ENCODE data around the gene MRPL19. TPM values are rescaled to one million over a fixed set of nuclear protein-coding genes. Genes with fewer than 3 reads are reported as not detected.

The MRPL19 gene
- total and polyA plus RNA-seq, 2 of the 13 experiments (the other 11 are each of a cell fraction or from before 2014, with no cell fraction given) = 43.2 to 163 TPM

DNA sequence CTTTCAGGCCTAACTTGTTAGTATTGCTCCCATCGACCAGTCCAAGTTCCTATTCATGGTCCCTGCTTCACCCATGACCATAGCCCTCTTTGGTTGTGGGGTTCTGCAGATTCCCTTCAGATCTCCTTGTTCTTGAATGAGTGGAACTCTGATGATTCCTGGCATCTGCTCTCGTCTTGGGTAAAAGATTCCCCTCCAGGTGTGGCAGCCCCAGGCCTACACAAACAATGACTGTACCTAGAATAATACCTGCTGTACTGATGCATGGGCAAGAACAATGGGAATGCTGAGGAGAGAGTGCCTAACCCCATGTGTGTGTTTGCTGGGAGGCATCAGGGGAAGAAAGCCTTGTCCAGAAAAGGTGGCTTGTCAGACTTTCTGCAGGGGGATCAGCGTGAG, 39.2 kb upstream of the MRPL19 start:
- in situ Hi-C loops (cut with HindIII; ENCODE audit: extremely low pct_ligation_motif_present, low pct_unique_long_range_greater_than_20kb) = loop anchor here (5.0 to 25.0 kb wide), 4 partner anchors 35 to 545 kb away; no protein-coding TSS in a partner anchor
- H3K4me3 ChIP-seq (replicated peaks in 1 of 3; ENCODE audit: insufficient read depth in 1 of 3, low read depth in 2 of 3, low read length in 3 of 3) = no peak overlapping the region
- peaks cover 53% of the 10 kb centered on the region for H3K4me1 ChIP-seq (ENCODE audit: insufficient read depth, low read length)
- POLR2A ChIA-PET = interaction anchor here (2.5 kb wide), 1 partner anchor 46 kb away, joined by 11 read pairs; the partner anchor contains the start of gene EVA1A
- no TSS peak for BruUV-seq (replicated peaks)
- no peak overlapping the region for H3K4me2 ChIP-seq (ENCODE audit: low read depth, low read length)
- WGBS (ENCODE audit: low lambda C conversion rate) = 91% methylated on average over 3 of the region's 3 CpGs
- DNase-seq (ENCODE audit: low spot score) (no peak), ATAC-seq (no peak), FAIRE-seq (no peak)
- H3K36me3 ChIP-seq (replicated peaks in 1 of 2; ENCODE audit: control insufficient read depth in 1 of 2, insufficient read depth in 2 of 2, low read length in 2 of 2) = no peaks in the 10 kb centered on the region
- CTCF ChIA-PET (ENCODE audit: low intra/inter-chr PET ratio, low total read pairs) = interaction anchor here (3.0 to 6.4 kb wide), 2 partner anchors 47 to 141 kb away, joined by 18 to 144 read pairs; partner anchors contain the start of gene EVA1A
- H3K9ac ChIP-seq (ENCODE audit: insufficient read depth, low read depth, low read length) = no peak overlapping the region
- H3K9me3 ChIP-seq (ENCODE audit: low read length) = no peaks in the 10 kb centered on the region
- H2AFZ ChIP-seq (ENCODE audit: low read length) = no peak overlapping the region
- no peaks in the 10 kb centered on the region for H3K79me2 ChIP-seq (ENCODE audit: insufficient read depth, low read length)
- H3K27ac ChIP-seq (ENCODE audit: extremely low read length, insufficient read depth, low read length) = no peak overlapping the region
- no peak for TF ChIP-seq EED (CRISPR knock-in tag; IDR thresholded peaks at IDR 0.05)
- TF ChIP-seq, protein P1, sequence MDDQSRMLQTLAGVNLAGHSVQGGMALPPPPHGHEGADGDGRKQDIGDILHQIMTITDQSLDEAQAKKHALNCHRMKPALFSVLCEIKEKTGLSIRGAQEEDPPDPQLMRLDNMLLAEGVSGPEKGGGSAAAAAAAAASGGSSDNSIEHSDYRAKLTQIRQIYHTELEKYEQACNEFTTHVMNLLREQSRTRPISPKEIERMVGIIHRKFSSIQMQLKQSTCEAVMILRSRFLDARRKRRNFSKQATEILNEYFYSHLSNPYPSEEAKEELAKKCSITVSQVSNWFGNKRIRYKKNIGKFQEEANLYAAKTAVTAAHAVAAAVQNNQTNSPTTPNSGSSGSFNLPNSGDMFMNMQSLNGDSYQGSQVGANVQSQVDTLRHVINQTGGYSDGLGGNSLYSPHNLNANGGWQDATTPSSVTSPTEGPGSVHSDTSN (CRISPR knock-in tag; IDR thresholded peaks at IDR 0.05; ENCODE audit: borderline replicate concordance) = no peak
- TF ChIP-seq ZNF225 (CRISPR knock-in tag; IDR thresholded peaks at IDR 0.05) = no peak
- no peak for TF ChIP-seq AGO1 (IDR thresholded peaks at IDR 0.05; ENCODE audit: low read depth, low read length, poor library complexity, severe bottlenecking)
- no peak for TF ChIP-seq CEBPB (IDR thresholded peaks at IDR 0.05; ENCODE audit: borderline replicate concordance, low read depth, low read length)
- no peak for TF ChIP-seq NFRKB (IDR thresholded peaks at IDR 0.05)
- no peaks in the 10 kb centered on the region; a peak in 1 of 5 replicates for H3K27me3 ChIP-seq (ENCODE audit: control insufficient read depth in 1 of 2, insufficient read depth in 2 of 2, low read length in 2 of 2)
- no peaks in the 10 kb centered on the region for H4K20me1 ChIP-seq (ENCODE audit: insufficient read depth, low read length)
- intact Hi-C loops (cut with micrococcal nuclease; ENCODE audit: unreplicated experiment) = no loop called here

All from HepG2 (cell line).